Type B pancreatic cell (in vitro differentiated cells): ENCODE results near the gene NPW. TPM values are rescaled to one million over a fixed set of nuclear protein-coding genes. Genes with fewer than 3 reads are reported as not detected.

Experiments
- DNase-seq: peaks from one replicate; pipeline ENCODE4 v3.0.0; 2021; ENCODE audit warnings: mixed read lengths; ENCODE audit not compliant: unreplicated experiment; ENCODE audit errors: extremely low spot score
- H3K27ac Mint-ChIP-seq: 2 replicates; pipeline ENCODE4 v1.8.0; 2021; ENCODE audit warnings: mild to moderate bottlenecking, mixed read lengths
- H3K27me3 Mint-ChIP-seq: 2 replicates; pipeline ENCODE4 v1.8.0; 2021; ENCODE audit warnings: mixed read lengths
- H3K36me3 Mint-ChIP-seq: 2 replicates; pipeline ENCODE4 v1.8.0; 2021; ENCODE audit warnings: mixed read lengths
- H3K4me1 Mint-ChIP-seq: one replicate; pipeline ENCODE4 v1.8.0; 2021; ENCODE audit warnings: mixed read lengths; ENCODE audit not compliant: unreplicated experiment
- H3K4me3 Mint-ChIP-seq: 2 replicates; pipeline ENCODE4 v1.8.0; 2021; ENCODE audit warnings: mild to moderate bottlenecking, mixed read lengths
- H3K9me3 Mint-ChIP-seq: 2 replicates; pipeline ENCODE4 v1.8.0; 2021; ENCODE audit warnings: mixed read lengths
- total RNA-seq: library from RNA; stranded (reverse); gene quantifications from 2 replicates; pipeline ENCODE4 v1.2.1, GENCODE V29; 2021; ENCODE audit warnings: low replicate concordance
- TF ChIP-seq, protein P1 (sequence below): fragments of 200-600 bp; sonication (generic); conservative IDR thresholded peaks from 2 replicates; pipeline ENCODE4 v1.5.0; 2021; ENCODE audit warnings: antibody characterized with exemption, mild to moderate bottlenecking

Gene NPW
- total RNA-seq, 1 donor from 2014 or later: 4.7 TPM

DNA sequence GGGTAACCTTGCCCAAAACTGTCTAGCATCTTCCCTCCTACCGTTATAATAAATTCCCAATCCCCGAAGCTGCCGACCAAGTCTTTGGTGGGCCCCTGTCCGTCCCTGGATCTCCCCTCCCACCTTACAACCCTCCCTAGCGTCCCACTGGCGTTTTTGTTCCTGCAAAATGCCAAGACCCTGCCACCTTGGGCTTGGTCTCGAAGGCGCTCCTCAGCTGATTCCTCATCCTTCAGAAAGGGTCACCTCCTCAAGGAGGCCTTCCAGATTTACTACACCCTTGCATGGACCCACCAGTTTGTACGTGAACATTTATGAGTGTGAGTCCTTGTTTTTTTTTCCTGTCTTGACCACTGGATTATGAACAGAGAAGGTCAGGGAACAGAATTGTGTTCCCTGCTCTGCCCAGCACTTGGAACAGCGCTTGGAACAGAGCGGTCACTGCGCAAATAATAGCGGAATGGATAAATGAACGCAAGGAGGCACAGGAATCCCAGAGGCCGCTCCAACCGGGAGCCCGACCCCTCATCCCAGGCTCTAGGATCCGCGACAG, 36.5 kb upstream of the NPW start:
- TF ChIP-seq, protein P1, sequence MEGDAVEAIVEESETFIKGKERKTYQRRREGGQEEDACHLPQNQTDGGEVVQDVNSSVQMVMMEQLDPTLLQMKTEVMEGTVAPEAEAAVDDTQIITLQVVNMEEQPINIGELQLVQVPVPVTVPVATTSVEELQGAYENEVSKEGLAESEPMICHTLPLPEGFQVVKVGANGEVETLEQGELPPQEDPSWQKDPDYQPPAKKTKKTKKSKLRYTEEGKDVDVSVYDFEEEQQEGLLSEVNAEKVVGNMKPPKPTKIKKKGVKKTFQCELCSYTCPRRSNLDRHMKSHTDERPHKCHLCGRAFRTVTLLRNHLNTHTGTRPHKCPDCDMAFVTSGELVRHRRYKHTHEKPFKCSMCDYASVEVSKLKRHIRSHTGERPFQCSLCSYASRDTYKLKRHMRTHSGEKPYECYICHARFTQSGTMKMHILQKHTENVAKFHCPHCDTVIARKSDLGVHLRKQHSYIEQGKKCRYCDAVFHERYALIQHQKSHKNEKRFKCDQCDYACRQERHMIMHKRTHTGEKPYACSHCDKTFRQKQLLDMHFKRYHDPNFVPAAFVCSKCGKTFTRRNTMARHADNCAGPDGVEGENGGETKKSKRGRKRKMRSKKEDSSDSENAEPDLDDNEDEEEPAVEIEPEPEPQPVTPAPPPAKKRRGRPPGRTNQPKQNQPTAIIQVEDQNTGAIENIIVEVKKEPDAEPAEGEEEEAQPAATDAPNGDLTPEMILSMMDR: no peak
- Mint-ChIP-seq H3K27me3 (peaks cover 44% of the 10 kb centered on the region), H3K4me3 (peak overlapping the region; percentile 83), H3K4me1 (peaks cover 11% of the 10 kb centered on the region), H3K27ac (peak overlapping the region; percentile 56), H3K36me3 (no peaks in the 10 kb centered on the region), H3K9me3 (no peaks in the 10 kb centered on the region)
- DNase-seq: no peak

DNA sequence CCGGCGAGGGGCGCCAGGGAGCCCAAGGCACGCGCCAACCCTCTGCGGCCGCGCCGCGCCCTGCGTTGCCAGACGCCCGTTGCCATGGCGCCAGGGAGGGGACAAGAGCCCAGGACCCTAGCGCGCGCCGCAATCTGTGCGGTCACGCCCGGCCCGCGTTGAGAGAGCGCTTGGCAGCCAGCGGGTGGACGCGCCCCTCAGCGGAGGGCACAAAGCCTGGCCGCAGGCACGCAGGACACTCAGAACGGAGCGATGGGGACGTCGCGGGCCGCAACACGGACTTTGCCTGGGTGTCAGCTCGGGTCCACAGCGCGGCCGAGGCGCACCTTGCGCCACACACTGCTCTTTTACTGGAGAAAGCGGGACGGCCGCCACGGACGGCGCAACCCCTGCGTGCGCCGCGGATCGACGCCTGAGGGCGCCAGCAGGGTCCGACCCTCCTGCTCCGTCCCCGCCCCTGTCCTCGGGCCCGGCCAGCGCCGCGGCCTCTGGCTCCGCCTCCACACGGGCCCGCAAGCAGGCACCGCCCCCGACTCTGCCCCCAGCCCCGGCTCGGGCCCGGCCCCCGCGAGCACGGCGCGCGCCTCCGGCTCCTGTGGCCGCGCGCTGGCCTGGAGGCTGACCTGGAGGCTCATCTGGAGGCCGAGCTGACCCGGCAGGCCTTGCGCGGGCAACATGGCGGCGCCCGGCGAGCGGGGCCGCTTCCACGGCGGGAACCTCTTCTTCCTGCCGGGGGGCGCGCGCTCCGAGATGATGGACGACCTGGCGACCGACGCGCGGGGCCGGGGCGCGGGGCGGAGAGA, 35.8 kb upstream of the NPW start, which contains the start of gene GFER:
TSS of gene GFER (plus strand) at position 650 of the 803 bp plus-strand sequence. CDS start at position 676, 26 bp downstream.
- peak; percentile 97 for DNase-seq
- Mint-ChIP-seq H3K36me3 (peaks cover 3% of the 10 kb centered on the region), H3K27ac (peak within 1 kb of the TSS; percentile 62), H3K4me1 (peaks cover 11% of the 10 kb centered on the region), H3K27me3 (peaks cover 49% of the 10 kb centered on the region), H3K4me3 (peak within 1 kb of the TSS; percentile 89), H3K9me3 (no peaks in the 10 kb centered on the region)
- TF ChIP-seq, protein P1: peak; percentile 50

DNA sequence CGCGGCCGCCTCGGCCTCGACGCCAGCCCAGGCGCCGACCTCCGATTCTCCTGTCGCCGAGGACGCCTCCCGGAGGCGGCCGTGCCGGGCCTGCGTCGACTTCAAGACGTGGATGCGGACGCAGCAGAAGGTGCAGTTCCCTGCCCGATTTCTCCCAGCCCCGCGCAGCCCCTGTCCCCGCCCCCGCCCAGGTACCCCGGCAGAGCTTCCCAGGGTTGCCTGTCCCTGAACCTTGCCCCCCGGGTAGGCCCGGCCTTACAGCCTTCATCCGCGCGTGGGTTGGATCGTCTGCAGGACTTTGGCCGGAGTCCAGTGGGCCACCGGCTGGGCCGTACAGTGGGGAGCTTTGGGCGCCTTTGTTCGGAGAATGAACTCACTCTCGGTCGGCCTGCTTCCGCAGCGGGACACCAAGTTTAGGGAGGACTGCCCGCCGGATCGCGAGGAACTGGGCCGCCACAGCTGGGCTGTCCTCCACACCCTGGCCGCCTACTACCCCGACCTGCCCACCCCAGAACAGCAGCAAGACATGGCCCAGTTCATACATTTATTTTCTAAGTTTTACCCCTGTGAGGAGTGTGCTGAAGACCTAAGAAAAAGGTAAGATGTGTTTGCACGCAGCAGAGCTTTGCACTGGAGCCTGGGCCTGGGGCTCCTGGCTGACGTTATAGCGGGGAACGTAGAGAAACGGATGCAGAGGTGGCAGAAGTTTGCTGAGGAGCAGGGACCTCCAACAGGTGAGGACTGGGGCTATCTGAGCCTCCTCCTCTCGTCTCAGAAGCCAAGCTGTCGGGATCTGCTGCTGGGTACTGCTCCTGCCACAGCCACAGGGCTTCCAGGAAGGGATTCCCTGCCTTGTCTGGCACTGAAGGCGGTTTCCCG, 35.0 kb upstream of the NPW start:
- Mint-ChIP-seq H3K4me3 (peak overlapping the region; percentile 89), H3K36me3 (peaks cover 4% of the 10 kb centered on the region), H3K27me3 (peaks cover 54% of the 10 kb centered on the region), H3K9me3 (no peaks in the 10 kb centered on the region), H3K27ac (peak overlapping the region; percentile 62), H3K4me1 (peaks cover 11% of the 10 kb centered on the region)
- DNase-seq: no peak
- TF ChIP-seq, protein P1: no peak

DNA sequence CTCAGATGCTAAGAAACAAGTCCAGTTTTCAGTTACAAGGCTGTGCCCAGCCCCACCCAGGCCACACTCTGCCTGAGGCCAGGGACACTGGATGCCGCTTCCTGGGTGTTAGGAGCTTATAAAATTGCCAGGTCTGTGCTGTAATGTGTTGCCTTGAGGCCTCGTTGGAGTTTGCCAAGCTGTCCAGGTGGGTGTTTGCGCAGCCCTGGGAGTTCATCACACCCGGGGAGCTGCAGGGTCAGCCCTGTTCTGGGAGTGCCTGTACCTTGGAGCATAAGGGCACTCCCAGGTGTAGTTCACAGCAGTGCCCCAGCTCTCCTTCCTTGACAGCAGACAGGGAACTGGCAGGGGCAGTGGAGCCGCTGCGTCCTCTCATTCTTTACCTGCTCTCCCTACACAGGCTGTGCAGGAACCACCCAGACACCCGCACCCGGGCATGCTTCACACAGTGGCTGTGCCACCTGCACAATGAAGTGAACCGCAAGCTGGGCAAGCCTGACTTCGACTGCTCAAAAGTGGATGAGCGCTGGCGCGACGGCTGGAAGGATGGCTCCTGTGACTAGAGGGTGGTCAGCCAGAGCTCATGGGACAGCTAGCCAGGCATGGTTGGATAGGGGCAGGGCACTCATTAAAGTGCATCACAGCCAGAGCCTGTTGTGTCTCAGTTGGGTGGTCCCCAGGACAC, 34.0 kb upstream of the NPW start:
- H3K4me1 Mint-ChIP-seq: peaks cover 11% of the 10 kb centered on the region
- DNase-seq: no peak
- peak overlapping the region; percentile 89 for H3K4me3 Mint-ChIP-seq
- peaks cover 4% of the 10 kb centered on the region for H3K36me3 Mint-ChIP-seq
- peak overlapping the region; percentile 62 for H3K27ac Mint-ChIP-seq
- H3K9me3 Mint-ChIP-seq: no peaks in the 10 kb centered on the region
- H3K27me3 Mint-ChIP-seq: peaks cover 43% of the 10 kb centered on the region
- TF ChIP-seq, protein P1: no peak

DNA sequence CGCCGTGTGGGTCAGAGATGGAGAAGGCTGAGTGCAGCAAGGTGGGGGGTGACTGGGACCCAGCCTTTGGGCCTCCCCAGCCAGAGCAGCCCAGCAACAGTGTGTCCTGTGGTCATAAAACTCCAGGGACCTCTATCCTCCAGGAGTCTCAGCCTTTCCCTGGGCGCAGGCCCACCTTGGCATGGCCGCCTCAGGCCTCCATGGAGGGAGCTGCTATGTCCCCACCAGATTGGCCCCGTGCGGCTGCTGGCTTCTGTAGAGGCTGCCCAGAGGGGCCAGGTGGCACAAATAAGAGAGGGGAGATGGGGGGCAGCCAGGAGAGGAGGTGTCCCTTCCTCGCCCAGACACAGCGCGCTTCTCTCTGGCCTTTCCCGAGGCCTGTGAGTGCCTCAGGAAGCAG, 32.4 kb upstream of the NPW start:
- Mint-ChIP-seq H3K36me3 (peaks cover 4% of the 10 kb centered on the region), H3K4me3 (no peak overlapping the region), H3K27me3 (peaks cover 37% of the 10 kb centered on the region), H3K9me3 (no peaks in the 10 kb centered on the region), H3K4me1 (peaks cover 11% of the 10 kb centered on the region), H3K27ac (no peak overlapping the region)
- no peak for DNase-seq
- TF ChIP-seq, protein P1: no peak
